DMS153 treated with DMSO at 0.1 percent for 48 hours (cell line): ENCODE data around the gene METTL24.

Source experiments
- DNase-seq: peaks from one replicate; lab custom pipeline; 2025; ENCODE audit not compliant: unreplicated experiment; lab: John Stamatoyannopoulos, UW

Gene METTL24, protein sequence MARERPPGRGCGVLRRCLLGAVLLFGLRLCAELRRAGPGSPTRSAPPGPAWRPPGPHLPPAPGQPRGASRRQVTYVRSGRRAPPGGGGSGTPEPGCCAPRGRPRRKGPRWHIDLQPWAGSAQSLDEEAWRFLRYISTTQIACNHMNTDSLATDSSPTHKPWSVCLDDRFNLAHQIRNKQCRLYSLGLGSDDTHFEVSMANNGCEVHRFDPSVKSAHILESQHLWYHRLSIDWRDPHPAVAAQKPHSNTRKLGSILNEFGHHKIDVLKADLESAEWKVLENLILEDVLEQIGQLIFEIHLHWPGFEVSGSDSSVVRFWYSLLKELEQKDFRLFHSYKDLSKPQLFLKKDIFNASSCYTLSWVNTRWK

DNA sequence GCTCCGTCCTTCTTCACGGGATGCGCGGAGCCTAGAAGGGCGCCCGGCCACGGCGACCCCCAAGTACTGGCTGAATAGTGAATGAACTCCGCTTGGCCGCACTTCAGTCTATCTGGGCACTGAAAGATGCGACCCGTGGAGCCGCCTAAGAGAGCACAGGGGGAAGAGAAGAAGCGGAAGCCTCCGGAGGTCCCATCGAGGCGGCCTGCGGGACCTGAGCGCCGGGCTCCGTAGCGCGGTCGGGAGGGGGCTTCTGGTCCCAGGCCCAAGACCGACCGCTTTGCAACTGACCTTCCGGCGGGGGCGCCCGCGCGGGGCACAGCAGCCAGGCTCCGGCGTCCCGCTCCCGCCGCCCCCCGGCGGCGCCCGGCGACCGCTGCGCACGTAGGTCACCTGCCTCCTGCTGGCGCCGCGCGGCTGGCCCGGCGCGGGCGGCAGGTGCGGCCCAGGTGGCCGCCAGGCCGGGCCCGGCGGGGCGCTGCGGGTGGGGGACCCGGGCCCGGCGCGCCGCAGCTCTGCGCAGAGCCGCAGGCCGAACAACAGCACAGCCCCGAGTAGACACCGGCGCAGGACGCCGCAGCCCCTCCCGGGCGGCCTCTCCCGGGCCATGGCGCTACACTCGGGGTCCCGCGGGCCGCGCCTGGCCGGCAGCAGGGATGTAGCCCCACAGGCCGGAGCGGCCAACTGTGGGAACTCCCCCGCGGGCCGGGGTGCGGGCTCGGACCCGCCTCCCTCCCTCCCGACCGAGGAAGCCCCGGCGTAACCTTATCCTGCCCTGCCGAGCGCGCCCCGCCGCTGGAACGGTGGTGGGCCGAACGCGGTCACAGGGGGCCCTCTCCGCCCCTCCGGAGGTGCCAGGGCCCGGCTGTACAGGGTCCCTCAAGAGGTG is at the start of gene METTL24:
METTL24 (minus strand) TSS at position 686 of the 889 bp plus-strand sequence; CDS start at position 609, 77 bp downstream.
- DNase-seq, result peak; percentile 36

DNA sequence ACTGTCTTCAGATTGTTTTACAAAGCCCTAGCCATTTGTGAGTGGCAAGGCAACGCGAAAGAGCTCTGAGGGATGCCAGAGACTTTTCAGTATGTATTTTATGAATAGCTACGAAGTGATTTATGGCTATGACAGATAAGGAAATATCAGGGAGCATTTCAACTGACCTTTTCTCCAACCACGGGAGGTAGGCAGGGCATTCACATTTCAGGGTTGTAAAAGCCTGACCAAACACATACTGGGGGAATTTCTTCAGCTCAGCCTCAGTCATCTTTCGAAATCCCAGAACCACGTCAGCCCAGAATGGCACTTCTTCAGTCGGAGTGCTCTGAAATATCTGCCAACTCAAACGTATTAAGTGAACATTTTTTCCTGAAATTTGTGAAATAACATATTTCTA is 46.5 kb upstream of the METTL24 start:
- no peak for DNase-seq

DNA sequence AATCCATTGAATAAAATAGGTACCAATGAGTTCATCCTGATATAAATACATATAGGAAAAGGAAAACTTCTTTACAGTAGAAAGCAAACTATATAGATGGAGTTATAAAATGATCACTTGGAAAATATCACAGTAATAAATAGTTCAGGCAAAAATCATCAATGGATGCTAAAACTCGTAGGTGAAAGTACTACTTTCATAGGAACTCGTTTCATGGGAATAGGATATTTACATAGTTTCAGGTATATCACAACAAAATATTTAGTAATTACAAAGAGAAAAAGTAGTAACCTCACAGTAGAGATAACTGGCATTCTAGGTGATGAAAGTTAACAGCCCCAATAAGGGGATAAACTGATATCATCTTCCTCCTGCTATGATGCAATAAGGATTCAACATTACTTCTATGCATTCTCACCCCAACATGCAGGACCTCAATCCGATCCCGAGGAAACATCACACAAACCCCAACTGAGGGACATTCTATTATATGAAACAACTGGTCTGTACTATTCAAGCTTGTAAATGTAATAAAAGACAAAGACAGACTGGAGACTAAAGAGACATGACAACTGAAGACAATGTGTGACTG is 43.5 kb upstream of the METTL24 start:
- no peak for DNase-seq

DNA sequence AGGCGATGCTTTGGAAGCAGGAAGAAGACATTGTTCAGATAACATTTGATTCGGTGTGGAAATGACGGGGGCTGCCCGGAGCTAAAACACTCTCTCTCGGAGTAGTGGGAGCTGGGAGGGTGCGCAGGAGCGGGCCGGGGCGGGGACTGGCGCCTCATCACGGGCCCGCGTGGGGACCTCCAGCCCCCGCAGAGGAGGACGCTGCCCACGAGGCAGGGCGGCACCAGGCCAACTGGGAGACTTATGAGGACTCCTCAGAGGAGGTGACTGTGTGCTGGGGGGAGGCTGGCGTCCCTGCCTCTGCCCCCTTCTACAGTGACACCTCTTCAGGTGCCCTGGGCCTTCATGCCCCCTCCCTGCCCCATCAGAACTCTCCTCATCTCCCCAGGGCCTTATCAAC is 42.1 kb upstream of the METTL24 start:
- DNase-seq, result no peak

DNA sequence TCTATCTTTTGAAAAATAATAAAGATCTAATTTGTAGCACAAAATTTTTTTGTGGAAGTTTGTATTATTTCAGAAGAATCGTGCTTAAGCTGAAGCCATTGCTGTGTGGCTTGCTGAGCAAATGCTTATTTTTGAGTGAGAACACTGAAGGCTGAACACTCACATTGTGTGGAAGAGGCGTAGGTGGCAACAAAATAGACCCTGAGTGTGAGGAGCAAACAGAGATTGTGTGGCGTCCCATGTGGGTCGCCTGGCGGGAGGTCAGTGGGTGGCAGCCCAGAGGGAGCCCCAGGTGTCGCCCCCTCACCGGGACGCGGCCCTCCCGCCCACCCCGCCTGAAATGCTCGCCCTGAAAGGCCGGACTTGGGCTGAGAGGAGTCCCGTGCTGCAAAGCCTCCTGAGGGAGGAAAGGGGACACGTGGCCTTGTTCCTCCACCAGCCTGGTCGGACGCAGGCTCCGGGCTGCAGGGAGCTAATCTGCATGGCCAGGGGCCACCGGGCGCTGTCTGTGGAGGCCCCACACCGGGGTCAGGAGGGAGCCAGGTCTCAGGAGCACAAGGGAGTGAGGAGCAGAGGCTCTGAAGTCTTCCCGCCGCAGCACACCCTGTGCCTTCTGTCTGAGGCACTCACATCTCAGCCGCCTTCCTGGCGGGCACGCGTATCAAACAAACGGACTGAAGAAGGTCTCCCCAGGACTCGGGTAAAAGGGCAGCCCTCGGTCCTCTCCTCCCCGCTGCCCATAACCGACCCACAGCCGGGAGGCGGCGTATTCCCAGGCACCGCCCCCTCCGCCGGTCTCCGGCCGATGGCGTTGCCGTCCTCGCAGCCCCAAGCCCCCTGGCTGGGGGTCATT is 41.3 kb upstream of the METTL24 start:
- DNase-seq, result no peak

DNA sequence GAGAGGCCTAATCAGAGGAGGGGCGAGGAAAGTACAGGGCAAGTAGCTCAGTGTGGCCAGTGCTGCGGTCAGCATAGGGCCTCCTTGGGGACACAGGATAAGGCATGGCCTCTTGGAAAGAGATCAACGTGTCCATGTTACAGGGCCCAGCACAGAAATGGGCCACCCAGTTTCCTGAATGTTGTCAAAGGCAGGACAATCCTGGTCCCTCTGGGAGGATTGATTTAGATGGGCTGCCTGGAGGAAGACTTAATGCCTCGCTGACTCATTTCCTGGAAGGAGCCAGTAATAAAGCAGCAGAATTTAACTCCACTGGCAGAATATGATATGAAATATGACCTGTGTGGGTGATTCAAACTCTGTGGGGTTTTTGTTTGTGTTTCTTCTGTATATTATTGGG is 40.6 kb upstream of the METTL24 start:
- no peak for DNase-seq

DNA sequence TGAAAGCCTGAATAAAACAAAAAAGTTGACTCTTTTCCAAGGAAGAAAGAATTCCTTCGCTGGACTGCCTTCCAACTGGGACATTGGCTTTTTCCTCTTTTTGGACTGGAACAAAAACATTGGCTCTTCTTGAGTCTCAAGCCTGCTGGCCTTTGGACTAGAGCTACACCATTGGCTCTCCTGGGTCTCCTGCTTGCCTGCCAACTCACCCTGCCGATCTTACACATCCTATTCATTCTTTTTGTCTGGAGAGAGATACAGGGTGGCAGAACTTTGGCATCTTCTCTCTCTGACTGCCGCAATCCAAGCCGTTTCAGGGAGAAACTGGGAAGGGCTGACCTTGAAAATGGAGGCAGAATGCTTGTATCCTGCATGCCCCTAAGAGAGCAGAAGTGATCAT is 37.1 kb upstream of the METTL24 start:
- no peak for DNase-seq

DNA sequence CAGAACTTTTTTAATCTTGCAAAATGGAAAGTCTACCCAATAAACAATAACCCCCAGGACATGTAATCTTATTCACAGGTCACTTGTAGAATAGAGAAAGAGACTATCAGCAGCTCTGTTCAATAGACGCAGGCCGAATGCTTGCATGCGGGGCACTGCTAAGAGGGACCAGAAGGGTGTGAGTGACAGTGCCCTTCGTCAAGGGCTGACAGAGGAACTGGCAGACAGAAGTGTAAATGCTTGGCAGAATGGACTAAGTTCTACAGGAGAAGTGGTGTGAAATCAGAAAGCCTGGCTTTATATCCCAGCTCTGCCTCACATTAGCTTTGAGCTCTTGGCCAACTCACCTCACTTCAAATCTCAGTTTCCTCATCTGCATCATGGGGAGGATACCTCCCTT is 36.3 kb upstream of the METTL24 start:
- no peak for DNase-seq

DNA sequence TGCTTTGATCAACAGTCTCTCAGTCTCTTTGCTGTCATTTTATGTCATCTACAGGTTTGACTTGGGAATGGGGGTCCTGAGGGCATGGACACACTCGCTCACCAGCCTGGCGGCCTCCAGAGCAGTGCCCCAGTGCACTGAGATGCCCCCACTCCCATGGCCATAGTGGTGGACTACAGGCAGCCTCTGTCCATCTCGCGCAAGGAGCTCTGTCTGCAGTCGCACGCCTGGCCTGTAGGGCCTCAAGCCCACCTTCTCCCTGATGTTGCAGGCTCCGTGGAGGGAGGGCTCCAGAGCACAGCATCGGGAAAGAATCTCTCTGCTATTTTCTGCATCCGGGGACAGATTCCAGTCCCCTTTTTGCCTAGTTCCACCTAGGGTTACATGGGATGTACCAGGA is 34.6 kb upstream of the METTL24 start:
- no peak for DNase-seq

DNA sequence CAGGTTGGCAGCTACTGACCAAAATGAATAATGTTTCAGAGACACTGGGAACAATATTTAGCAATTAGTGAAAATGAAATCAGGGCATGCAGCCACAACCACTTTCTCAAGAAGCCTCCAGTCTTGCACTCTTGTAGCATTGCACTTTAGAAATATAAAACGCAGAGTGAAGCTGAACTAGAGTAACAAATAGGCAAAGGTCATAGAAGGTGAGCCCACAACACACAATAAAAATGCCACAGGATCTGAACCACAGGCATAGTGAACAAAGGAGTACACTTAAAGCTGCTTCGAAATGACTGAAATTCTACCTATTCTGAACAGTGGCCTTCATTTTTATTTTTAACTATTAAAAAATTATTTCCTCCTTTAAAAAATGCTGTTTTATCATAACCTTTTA is 32.3 kb upstream of the METTL24 start:
- no peak for DNase-seq

DNA sequence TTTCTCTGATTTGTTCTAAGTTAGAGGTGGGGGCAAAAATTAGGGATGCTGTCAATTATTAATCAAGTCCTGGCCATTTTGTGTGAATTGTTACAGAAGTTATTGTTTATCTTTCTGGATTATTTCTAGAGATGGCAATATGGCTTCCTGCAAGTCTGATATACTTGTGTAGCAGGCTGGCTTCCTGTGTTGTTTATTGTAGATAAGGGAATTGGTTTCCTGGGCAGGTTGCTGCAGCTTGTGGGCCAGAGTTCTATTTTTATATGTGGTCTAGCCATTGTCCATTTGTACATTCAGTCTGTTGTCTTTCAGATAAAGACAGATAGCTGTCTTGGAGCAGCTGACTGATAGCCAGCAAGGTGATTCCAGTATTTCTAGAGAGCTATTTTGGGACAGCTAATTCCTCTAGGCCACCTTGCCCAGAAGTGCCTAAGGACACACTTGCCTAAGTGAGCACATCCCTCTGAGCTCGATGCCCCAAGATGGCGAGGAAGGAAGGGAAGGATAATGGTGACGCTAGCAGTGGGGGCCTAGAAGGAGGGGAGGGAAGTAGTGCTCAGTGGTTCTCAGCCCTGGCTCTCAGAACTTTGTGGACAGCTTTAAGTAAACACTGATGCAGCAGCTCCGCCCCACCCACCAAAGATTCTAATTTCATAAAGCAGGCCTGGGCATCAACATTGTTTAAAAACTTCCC is 31.7 kb upstream of the METTL24 start:
- no peak for DNase-seq

DNA sequence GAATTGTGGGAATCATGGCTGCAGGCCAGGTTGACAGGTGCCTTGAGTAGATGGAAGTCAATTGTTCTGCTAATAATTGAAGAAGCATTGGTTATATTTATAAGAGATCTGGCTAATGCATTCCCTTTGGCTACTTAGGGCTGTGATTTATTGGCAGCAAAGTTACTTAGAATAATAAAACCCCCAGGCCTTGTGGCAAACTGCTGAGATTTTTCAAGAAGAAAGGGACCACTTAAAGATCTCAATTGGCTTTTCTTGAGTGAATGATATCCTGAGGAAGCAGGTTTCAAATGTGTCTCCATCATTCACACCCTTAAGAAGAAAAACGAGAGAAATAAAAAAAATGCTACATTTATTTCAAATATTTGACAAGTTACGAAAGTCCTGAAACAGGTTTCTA is 29.8 kb upstream of the METTL24 start:
- no peak for DNase-seq

DNA sequence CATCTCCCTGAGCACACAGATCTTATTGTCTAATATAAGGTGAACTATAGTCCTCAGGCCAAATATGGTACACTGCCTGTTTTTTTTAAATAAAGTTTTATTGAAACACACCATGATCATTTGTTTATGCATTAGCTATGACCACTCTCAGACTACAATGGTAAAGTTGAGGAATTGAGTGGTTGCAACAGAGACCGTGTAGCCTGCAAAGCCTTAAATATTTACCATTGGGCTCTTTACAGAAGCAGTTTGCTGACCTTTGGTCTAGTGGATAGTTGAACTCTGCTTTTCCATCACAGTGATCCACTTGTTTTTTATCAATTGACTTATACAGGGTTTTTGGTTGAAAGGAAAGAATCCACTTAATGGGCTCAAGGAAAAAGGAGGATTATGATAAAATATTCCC is 27.3 kb upstream of the METTL24 start:
- DNase-seq, result no peak

DNA sequence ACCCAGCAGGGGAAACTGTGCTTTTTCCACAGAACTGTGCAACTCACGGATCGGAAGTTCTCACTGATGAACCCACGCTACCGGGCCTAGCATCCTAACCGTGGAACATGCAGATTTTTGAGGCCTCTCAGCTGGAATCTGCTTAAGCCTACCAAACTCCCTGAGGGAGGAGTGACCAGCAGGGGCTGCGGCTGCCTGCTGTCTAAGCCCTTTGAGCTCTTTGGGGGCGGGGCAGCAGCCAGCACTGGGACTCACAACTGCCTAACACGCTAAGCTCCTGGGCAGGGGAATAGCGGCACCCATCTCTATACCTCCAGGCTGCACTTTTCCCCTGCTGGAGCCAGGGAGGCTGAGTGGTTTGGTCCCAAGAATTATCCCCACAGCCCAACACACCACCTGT is 20.4 kb upstream of the METTL24 start:
- DNase-seq, result no peak

DNA sequence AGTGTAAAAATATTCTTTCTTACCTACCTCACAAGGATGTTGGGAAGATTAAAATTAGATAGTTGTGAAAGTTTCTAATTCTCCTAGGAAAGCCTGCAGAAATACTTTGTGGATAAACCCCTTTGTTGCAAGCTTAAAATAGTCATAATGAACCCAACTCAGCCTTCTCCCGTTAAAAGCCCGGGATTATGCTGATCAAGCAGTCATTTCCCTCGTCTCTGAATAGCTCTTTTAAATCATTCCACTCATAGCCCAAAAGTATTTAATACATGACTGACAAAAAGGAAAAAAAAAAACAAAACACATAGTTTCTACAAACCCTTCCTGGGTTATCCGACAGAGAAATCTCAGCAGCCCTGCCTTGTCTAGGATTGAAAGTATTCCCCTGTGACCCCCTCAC is 10.9 kb upstream of the METTL24 start:
- no peak for DNase-seq

DNA sequence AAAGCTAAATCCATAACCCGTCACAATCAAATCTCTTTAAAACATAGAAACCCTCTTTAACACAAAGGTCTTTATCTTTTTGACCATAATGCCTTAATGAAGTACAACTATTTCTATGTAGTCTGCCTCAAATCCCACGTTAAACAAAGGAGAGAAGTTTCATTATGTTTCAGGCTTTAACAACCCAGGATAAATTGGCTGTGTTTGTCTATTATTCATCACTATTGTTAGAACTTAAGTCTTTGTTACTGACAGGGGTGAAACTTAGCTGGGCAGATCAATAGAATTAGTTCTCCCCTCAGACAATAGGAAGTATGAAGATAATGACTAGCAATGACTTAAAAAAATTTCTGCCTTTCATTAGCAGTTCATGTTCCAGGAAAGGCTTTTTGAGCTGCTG is 10.1 kb upstream of the METTL24 start:
- DNase-seq, result no peak

DNA sequence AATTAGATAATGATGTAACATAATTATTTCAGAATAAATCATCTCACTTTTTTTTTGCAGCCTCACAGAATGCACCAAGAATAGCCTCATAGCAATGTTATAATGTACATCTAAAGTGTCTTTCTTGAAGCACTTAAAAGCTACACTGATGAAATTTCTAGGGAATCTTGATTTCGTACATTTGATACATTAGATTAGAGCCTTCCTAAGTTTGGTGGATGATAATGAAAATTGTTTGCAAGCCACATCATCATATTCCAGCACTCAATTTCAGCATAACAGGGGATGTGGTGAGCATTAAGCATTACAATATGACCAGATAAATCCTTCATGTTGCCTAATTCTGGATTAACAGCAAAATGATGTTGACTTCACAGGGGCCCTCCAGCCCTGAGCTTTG is 9.7 kb upstream of the METTL24 start:
- no peak for DNase-seq

DNA sequence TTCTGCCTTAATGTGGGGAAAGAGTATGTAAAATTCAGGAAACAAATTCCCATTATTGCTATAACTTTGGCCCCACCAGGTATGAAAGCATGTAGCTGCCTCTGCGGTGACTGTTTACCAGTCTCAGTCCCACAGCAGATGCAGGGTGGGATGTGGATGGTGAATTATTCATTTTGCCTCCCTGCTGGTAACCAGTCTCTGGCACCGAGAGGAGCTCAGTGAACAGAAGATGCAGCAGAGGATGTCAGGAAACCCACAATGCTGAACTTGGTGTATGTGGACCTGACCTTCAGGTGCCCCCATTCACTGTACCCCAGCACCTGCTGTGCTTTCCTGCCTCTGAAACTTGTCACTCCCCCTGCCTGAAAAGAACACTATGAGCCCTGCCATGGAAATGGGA is 8.8 kb upstream of the METTL24 start:
- DNase-seq, result no peak

DNA sequence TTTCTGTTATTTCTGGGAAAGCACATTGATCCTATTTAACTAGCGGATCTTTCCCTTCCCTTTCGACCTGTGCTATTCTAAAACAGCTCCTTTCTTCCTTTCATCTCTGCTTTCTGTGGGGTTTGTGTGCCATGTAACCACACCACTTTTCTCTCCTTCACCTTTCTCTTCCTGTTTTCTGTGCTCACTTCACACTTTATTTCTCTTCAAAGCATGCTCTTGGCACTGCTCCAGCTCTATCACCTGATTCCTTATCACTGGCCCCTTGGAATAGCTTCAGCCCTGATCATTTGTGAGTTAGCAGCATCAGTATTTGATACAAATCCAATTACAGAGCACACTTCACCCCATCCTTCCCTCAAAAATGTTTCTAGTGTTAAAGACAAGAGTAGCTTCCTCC is 8.1 kb upstream of the METTL24 start:
- DNase-seq, result no peak

DNA sequence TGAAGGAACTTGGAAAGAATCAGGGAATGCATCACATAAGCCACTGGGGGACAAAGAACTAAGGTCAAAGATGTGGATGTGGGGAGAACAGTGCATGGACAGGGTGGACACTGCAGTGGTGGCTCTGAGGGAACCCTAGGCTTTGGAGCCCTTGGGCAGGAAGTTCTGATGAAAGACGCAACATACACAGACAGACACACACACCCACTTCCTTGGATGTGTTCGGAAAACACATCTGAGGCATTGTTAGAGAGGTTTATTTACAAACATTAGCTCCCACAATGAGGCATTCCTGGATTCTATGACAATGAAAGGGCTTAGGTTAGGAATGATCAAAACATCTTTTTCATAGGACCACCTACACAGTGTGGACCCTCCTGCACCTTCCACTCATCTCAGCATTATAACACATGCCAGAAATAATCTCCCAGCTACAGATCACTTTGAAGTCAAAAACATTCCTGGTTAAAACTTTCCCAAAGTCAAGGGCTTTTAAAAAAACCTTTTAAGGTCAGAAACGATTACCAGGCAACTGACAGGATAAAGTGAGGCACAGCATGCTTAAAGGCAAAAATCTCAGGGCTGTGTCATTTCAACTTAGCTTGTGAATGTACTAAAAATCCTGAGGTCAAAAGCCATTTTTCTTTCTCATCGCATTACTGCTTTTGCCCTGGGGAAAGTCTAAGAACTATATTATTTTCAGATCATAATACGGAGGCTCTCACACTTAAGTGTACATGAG is 6.4 kb upstream of the METTL24 start:
- DNase-seq, result no peak
